Stimulated activated CD8-positive, alpha-beta memory T cell treated with anti-CD3 and anti-CD28 coated beads, Interleukin-4, amount 100 ng/mL, for 4 hours (primary cell): Measurements from ENCODE around the gene MEIS3.
A peak's percentile ranks its signal among the peaks of the same experiment; 100 is the strongest.
"Not testable (repeated sequence)": the region's sequence is repeated elsewhere in the genome, so short reads cannot be mapped to it uniquely, and the experiment has no call there.

ENCODE experiments used
- DNase-seq, 2 donors: peaks; one replicate each; pipeline ENCODE4 v3.0.0-alpha.2; 2020; ENCODE audit warnings: low read depth in 2 of 2, low spot score in 1 of 2

The MEIS3 gene

DNA sequence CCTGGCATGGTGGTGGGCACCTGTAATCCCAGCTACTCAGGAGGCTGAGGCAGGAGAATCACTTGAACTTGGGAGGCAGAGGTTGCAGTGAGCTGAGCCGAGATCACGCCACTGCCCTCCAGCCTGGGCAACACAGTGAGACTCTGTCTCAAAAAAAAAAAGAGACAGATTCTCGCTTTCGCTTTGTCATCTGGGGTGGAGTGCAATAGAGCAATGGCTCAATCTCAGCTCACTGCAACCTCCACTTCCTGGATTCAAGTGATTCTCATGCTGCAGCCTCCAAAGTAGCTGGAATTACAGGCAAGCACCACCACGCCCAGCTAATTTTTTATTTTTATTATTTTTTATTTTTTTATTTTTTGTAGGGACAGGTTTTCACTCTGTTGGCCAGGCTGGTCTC, 30.6 kb downstream of the MEIS3 start:
- DNase-seq = not testable (repeated sequence)

DNA sequence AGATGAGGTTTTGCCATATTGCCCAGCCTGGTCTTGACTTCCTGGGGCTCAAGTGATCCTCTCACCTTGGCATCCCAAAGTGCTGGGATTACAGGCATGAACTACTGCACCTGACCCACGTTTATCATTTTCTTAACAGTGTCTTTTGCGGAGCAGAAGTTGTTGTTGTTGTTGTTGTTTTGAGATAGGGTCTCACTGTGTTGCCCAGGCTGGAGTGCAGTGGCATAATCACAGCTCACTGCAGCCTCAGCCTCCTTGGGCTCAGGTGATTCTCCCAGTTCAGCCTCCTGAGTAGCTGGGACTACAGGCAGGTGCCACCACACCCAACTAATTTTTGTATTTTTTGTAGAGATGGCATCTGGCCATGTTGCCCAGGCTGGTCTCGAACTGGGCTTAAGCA, 31.7 kb downstream of the MEIS3 start:
- not testable (repeated sequence) for DNase-seq

DNA sequence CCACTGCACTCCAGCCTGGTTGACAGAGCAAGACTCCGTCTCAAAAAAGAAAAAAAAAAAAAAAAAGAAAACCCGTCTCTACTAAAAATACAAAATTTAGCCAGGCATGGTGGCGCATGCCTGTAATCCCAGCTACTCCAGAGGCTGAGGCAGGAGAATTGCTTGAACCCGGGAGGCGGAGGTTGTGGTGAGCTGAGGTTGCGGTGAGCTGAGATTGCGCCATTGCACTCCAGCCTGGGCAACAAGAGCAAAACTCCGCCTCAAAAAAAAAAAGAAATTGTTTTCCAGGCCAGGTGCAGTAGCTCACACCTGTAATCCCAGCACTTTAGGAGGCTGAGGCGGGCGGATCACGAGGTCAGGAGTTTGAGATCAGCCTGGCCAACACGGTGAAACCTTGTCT, 32.7 kb downstream of the MEIS3 start:
- DNase-seq = not testable (repeated sequence)

DNA sequence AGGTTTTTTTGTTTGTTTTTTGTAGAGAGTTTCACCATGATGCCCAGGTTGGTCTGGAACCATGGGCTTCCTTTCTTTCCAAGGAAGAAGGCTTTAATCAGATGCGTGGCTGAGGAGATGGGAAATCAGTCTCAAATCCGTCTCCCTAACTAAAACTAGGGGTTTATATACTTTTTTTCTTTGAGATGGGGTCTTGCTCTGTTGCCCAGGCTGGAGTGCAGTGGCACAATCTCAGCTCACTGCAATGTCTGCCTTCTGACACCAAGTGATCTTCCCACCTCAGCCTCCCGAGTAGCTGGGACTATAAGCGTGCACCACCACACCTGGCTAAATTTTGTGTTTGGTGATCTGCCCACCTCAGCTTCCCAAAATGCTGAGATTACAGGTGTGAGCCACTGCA, 34.8 kb downstream of the MEIS3 start:
- DNase-seq = not testable (repeated sequence)

GRCh38 chr19:47383890-47384289, 35.4 kb downstream of the MEIS3 start:
- DNase-seq = not testable (repeated sequence)

DNA sequence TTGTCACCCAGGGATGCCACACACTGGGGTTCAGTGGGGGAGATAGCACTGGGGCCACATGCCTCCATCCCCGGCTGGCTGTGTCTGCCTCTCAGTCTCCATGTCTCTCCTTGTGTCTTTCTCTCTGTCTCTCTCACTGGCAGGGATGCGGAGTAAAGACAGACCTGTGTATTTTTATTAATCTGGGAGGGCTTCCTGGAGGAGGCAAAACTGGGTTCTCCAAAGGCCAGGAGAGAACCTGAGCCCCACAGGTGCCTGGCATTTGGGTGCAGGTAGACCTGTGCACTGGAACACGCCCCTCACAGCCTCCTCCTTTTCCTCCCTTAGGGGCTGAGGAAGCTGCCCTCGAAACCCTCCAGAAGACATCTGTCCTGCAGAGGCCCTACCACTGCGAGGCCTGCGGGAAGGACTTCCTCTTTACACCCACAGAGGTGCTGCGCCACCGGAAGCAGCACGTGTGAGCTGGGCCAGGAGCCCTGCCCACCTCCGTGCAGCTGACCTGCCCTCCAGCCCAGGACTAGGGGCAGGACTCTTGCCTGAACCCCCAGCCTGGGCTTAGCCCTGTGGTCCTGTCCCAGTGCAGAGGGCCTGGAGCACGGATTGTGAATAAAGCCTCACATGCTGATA, 37.6 kb downstream of the MEIS3 start:
- DNase-seq = peak in 1 of 2 donors; percentile 13

- DNase-seq = no peak
Observed at GRCh38 chr19:47381121-47381520, 38.2 kb downstream of the MEIS3 start.

- DNase-seq = no peak
Observed at GRCh38 chr19:47380559-47380958, 38.8 kb downstream of the MEIS3 start.

GRCh38 chr19:47379381-47379938, 39.9 kb downstream of the MEIS3 start:
- no peak for DNase-seq

DNA sequence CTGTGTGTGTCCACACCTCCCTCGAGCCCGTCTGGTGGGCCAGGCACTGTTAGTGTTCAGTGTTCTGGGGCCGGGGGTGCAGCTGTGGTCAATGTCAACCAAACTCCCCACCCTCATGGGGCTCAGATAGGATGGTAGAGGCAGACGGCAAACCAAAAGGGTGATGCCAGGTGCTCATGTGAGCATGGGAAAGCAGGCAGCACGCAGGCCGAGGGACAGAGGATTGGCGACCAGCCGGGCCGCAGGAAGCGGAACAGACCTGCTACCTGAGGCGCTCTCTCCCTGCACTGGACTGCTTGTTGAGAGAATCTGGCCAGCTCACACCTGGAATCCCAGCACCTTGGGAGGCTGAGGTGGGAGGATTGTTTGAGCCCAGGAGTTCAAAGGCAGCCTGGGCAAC, 41.1 kb downstream of the MEIS3 start:
- no peak for DNase-seq

- DNase-seq = no peak
Observed at GRCh38 chr19:47377801-47378200, 41.5 kb downstream of the MEIS3 start.

DNA sequence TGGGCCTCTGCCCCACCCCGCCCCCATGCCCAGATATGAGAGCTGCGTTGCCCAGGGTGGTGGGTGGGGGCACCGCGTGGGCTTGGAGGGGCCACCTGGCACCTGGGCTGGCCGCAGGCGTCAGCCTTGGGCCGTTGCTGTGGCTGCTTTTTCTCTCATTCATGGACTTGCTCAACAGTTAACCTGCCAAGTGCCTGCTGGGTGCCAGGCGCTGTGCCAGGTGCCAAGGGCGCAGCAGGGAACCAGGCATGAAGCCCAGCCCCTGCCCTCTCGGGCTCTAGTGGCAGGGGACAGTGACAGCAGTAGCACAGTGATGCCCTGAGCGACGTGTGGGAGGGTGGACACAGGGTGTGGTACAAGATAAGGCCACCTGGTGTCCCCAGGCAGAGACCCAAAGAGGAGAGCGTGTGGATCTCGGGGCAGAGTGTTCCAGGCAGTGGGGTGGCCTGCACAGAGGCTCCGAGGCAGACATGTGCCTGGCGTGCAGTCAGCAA, 42.1 kb downstream of the MEIS3 start:
- DNase-seq = no peak

DNA sequence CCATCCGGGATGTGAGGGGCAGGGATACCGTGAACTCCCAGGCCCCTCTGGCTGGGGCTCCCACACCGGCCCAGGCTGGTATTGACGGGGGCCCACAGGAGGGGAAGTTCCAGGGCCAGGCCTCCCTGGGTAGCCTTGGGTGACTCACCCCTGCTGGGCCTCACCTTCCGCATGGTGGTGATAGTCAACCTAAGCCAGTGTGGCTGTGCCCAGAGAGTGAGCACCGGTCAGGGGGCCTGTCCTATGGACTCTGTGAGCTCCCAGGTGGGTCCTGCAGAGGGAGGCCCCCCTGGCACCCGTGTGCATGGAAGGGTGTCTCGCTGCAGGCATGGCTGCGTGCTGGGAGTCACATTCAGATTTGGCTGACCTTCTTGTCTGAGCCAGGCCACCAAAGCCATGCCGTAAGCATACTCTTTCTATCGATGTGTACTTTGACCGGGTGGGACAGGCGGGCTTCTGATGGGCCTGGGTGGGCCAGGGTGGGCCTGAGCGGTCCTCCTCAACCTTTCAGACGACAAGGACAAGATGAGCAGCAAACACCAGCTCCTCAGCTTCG, 42.7 kb downstream of the MEIS3 start:
- DNase-seq = no peak

DNA sequence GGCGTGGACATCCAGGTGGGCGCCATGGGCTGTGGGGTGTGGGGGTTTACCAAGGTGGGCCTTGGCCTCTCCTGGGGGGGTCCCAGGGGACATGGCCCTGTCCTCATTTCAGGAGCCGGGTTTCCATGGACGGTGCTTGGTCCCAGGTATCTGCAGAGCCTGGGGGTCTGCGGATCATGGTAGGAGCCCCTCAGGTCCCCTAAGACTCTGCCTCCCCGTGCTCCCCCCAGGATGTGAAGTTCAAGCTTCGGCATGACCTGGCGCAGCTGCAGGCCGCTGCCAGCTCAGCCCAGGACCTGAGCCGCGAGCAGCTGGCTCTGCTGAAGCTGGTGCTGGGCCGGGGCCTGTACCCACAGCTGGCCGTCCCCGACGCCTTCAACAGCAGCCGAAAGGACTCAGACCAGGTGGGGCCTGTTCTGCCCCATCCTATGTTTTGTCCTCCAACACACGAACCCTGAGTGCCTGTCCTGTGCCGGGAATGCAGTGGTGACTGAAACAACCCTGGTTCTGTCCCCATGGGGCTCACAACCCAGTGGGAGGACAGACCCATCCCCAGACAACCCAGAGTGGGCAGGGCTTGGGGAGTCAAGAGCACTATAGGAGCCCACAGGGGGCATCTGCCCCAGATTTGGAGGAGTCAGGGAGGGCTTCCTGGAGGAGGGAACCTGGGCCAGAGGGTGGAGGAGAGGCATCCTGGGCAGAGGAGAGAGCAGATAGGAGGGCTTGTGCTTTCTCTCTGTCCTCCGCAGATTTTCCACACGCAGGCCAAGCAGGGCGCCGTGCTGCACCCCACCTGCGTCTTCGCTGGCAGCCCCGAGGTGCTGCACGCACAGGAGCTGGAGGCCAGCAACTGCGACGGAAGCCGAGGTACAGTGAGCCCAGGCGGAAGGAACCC, 43.4 kb downstream of the MEIS3 start:
- DNase-seq = no peak

DNA sequence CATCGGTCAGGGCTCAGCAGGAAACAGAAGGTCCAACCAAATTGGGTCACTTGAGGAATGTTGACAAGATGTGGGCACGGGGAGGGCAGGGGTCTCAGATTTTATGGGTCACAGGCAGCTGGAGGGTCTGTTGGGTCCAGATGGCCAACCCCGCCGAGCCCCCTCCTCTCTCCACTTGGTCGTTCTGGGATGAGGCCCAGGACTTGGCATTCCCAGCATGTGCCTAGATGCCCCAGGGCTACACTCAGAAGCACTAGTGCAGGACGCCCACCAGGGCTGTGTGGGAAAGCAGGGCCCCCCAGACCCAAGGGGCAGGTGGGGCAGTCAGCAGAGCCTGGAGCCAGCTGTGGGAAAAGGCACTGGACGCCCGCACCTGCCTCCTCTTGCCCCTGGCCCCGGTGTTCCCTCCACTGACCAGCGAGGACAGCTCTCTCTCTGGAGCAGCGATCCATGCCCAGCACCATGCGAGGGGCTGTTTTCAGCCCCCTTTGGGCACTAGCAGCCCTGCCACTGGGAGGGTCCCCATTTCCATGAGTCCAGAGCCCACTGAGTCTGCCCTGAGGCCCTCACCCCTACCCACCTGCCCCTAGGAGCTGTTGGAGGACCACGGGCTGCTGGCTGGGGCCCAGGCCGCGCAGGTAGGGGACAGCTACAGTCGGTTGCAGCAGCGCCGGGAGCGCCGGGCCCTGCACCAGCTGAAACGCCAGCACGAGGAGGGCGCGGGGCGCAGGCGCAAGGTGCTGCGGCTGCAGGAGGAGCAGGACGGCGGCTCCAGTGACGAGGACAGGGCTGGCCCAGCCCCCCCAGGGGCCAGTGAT, 44.2 kb downstream of the MEIS3 start:
- no peak for DNase-seq

DNA sequence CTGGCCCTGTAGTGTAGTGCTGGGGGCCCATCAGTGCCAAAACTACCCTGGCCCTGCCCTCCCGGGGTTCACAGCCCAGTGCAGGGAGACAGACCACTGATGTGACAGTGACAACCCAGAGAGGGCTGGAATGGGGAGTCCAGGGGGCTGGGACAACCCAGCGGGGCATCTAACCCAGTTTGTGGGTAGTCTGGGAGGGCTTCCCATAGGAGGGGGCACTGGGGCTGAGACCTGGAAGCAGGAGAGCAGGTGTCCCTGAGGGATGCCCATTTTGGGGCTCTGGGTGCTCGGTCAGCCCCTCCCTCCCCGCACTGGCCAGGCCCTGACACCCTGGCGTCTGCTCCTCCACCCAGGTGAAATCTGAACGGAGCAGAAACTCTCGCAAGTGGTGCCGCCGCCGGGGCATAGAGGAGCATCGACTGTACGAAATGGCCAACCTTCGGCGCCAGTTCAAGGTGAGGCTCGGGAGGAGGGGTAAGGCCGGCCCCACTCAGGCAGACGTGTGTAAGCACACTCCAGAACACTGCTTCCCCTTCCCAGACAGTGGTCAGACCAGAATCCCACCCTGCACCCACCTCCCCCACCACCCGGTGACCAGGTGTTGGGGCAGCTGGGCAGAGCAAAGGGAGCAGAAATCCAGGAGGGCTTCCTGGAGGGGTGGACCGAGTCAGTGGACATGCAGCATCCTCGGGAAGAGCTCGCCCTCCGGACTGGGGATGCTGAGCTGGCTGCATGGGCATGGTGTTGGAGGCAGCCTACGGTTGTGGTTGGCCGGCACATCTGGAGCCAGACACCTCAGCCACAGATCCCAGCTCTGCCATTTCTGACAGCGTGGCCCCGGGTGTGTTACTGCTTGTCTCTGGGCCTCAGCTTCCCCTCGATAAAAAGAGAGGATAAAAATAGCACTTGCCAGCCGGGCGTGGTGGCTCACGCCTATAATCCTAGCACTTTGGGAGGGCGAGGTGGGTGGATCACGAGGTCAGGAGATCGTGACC, 45.8 kb downstream of the MEIS3 start:
- DNase-seq = no peak

- DNase-seq = no peak
Observed at GRCh38 chr19:47372603-47373002, 46.7 kb downstream of the MEIS3 start.

DNA sequence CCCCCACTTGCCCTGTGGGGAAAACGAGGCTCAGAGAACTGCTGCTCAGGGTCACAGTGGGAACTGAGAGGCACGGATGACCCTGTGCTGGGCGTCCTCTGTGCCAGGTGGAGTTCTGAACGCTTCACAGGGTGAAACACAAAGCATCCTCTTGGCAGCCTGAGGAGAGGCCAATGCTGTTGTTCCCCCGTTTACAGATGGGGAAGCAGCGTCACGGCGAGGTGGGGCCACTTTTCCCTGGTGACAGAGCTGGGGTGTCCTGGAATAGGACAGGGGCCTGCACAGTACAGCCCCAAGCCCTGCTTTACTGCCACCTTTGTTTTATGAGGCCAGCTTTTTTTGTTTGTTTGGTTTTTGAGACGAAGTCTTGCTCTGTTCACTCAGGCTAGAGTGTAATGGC, 48.1 kb downstream of the MEIS3 start:
- no peak for DNase-seq

- DNase-seq = no peak
Observed at GRCh38 chr19:47370045-47370611, 49.2 kb downstream of the MEIS3 start.
